WTC11 (cell line): ENCODE data around the gene VEGFA.

Experiments
- ATF1 ChIP-seq: sonication (generic); formaldehyde crosslinking; IDR thresholded peaks from 2 replicates; pipeline ENCODE4 v1.8.1; 2023; ENCODE audit warnings: mild to moderate bottlenecking, moderate library complexity, missing genetic modification reagents
- ESRRA ChIP-seq: sonication (generic); formaldehyde crosslinking; IDR thresholded peaks from 2 replicates; pipeline ENCODE4 v1.8.1; 2022; ENCODE audit warnings: mild to moderate bottlenecking, missing genetic modification reagents, borderline replicate concordance
- SP1 ChIP-seq: sonication (generic); formaldehyde crosslinking; conservative IDR thresholded peaks from 2 replicates; pipeline ENCODE4 v1.8.1; 2022; ENCODE audit warnings: missing genetic modification reagents
- ZBTB21 ChIP-seq: sonication (generic); formaldehyde crosslinking; IDR thresholded peaks from 2 replicates; pipeline ENCODE4 v1.8.1; 2023; ENCODE audit warnings: mild to moderate bottlenecking, missing genetic modification reagents, borderline replicate concordance
- TF ChIP-seq, protein P1 (sequence below): sonication (generic); formaldehyde crosslinking; IDR thresholded peaks from 2 replicates; pipeline ENCODE4 v1.8.0; 2022; ENCODE audit warnings: mild to moderate bottlenecking, missing genetic modification reagents
- TF ChIP-seq, protein P2 (sequence below): fragments of 200-600 bp; IDR thresholded peaks from 2 replicates; pipeline ENCODE4 v1.8.0; 2022; ENCODE audit warnings: antibody characterized with exemption
- TF ChIP-seq, protein P3 (sequence below): sonication (generic); formaldehyde crosslinking; IDR thresholded peaks from 2 replicates; pipeline ENCODE4 v1.8.0; 2022; ENCODE audit warnings: mild to moderate bottlenecking, missing genetic modification reagents

DNA sequence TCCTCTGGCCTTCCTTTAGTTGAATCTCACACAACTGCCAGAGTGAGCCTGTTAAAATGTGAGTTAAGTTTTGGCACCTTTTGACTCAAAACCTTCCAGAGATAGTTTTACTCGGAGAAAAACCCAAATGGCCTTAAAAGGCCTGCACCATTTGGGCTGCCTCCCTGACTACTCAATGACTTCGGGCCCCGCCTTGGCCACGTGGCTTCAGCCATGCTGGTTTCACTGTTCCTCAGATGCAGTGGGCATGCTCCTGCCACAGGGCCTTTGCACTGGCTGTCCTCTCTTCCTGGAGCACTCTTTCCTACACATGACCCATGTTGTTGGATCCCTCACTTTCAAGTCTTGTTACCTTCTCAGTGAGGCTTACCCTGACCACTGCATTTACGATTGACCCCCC is 18.3 kb downstream of the VEGFA start:
- TF ChIP-seq, protein P1, sequence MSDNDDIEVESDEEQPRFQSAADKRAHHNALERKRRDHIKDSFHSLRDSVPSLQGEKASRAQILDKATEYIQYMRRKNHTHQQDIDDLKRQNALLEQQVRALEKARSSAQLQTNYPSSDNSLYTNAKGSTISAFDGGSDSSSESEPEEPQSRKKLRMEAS (CRISPR knock-in tag): no peak
- TF ChIP-seq, protein P2, sequence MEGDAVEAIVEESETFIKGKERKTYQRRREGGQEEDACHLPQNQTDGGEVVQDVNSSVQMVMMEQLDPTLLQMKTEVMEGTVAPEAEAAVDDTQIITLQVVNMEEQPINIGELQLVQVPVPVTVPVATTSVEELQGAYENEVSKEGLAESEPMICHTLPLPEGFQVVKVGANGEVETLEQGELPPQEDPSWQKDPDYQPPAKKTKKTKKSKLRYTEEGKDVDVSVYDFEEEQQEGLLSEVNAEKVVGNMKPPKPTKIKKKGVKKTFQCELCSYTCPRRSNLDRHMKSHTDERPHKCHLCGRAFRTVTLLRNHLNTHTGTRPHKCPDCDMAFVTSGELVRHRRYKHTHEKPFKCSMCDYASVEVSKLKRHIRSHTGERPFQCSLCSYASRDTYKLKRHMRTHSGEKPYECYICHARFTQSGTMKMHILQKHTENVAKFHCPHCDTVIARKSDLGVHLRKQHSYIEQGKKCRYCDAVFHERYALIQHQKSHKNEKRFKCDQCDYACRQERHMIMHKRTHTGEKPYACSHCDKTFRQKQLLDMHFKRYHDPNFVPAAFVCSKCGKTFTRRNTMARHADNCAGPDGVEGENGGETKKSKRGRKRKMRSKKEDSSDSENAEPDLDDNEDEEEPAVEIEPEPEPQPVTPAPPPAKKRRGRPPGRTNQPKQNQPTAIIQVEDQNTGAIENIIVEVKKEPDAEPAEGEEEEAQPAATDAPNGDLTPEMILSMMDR: no peak
- TF ChIP-seq, protein P3, sequence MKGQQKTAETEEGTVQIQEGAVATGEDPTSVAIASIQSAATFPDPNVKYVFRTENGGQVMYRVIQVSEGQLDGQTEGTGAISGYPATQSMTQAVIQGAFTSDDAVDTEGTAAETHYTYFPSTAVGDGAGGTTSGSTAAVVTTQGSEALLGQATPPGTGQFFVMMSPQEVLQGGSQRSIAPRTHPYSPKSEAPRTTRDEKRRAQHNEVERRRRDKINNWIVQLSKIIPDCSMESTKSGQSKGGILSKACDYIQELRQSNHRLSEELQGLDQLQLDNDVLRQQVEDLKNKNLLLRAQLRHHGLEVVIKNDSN (CRISPR knock-in tag): no peak
- TF ChIP-seq SP1 (no peak), ZBTB21 (CRISPR knock-in tag) (no peak), ESRRA (no peak), ATF1 (no peak)
